Measurements from ENCODE around the gene CDC25B.

CDC25B gene

GRCh38 chr20:3784863-3785239, 11.3 kb upstream of the CDC25B start:
- no peak for TF ChIP-seq FOXP2 (optimal IDR thresholded peaks at IDR 0.05; ENCODE audit: borderline replicate concordance, extremely low read depth, extremely low read length, insufficient read depth)
- TF ChIP-seq, protein P1, sequence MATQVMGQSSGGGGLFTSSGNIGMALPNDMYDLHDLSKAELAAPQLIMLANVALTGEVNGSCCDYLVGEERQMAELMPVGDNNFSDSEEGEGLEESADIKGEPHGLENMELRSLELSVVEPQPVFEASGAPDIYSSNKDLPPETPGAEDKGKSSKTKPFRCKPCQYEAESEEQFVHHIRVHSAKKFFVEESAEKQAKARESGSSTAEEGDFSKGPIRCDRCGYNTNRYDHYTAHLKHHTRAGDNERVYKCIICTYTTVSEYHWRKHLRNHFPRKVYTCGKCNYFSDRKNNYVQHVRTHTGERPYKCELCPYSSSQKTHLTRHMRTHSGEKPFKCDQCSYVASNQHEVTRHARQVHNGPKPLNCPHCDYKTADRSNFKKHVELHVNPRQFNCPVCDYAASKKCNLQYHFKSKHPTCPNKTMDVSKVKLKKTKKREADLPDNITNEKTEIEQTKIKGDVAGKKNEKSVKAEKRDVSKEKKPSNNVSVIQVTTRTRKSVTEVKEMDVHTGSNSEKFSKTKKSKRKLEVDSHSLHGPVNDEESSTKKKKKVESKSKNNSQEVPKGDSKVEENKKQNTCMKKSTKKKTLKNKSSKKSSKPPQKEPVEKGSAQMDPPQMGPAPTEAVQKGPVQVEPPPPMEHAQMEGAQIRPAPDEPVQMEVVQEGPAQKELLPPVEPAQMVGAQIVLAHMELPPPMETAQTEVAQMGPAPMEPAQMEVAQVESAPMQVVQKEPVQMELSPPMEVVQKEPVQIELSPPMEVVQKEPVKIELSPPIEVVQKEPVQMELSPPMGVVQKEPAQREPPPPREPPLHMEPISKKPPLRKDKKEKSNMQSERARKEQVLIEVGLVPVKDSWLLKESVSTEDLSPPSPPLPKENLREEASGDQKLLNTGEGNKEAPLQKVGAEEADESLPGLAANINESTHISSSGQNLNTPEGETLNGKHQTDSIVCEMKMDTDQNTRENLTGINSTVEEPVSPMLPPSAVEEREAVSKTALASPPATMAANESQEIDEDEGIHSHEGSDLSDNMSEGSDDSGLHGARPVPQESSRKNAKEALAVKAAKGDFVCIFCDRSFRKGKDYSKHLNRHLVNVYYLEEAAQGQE (IDR thresholded peaks at IDR 0.05; ENCODE audit: insufficient read depth in 1 of 2, low read depth in 2 of 2, low read length in 2 of 2), result no peak
- no peak; the same call in 1 of the 2 replicates for TF ChIP-seq POLR2AphosphoS5 (IDR thresholded peaks at IDR 0.05; ENCODE audit: low read depth, low read length)

DNA sequence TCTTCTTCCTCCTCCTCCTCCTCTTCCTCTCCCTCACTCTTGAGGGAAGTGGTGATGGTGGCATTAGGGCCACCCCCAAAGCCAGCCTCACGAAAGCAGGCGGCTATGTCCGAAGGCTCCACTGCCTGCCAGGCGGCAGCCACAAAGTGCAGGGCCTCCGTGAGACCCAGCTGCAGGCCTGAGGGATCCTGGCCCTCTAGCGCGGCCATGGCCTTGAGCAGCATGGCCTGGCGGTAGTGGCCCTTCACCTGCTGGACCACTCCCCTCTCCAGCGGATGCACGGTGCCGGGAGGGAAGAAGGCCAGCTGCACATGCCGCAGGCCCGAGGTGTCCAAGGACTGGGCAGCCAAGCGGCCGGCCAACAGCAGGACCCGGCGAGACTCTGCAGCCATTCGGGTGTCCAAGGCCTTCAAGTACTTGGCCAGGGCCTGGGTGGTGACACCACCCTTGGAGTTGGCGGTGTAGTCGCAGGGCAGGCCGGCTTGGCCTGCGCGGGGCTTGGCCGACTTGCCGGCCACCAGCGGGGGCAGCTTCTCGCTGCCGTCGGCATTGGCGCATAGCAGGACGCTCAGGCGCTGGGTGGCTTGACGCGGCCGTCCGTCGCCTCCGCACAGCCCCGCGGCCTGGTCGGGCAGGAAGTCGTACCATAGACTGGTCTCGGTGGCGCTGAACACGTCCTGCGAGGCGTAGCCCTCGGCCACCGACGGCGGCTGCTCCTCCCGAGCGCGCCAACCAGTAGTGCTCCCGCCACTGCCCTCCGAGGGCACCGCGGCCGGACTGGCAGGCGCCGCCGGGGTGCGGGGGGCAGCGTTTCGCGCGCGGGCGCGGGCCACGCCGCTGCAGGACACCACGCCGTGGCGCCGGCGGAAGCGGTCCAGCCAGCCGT, 10.6 kb upstream of the CDC25B start:
- TF ChIP-seq, protein P1 (IDR thresholded peaks at IDR 0.05; ENCODE audit: insufficient read depth in 1 of 2, low read depth in 2 of 2, low read length in 2 of 2), result no peak
- TF ChIP-seq POLR2AphosphoS5 (IDR thresholded peaks at IDR 0.05; ENCODE audit: low read depth, low read length) (0 out of 2 replicates have a peak, but pooled peaks have one; percentile 3), TAF1 (IDR thresholded peaks at IDR 0.05; ENCODE audit: borderline replicate concordance, insufficient read depth, low read length) (no peak), SIN3A (IDR thresholded peaks at IDR 0.05; ENCODE audit: borderline replicate concordance, insufficient read depth, low read length) (no peak)

DNA sequence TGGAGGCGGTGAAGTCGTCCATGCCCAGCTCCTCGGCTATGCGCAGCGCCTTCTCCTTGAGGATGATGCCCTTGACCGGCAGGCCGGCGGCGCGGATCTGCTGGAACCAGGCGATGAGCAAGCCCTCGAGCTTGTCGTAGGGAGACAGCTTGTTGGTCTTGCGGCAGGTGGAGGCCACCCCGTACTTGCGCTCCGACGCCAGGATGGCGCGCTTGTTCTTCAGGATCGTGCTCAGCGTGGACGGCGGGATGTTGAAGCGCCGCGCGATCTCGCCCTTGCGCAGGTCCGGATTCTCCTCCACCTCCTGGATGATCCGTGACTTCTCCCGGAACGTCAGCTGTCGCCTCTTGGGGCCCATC, 10.0 kb upstream of the CDC25B start:
- TF ChIP-seq FOXP2 (optimal IDR thresholded peaks at IDR 0.05; ENCODE audit: borderline replicate concordance, extremely low read depth, extremely low read length, insufficient read depth), result peak; percentile 24
- TF ChIP-seq TAF1 (IDR thresholded peaks at IDR 0.05; ENCODE audit: borderline replicate concordance, insufficient read depth, low read length), result no peak

GRCh38 chr20:3786665-3787323, 9.3 kb upstream of the CDC25B start, which contains the start of gene CENPB:
TSS of gene CENPB (minus strand) at chr20:3786740. CDS start at chr20:3786483, 257 bp downstream.
- peak; percentile 86 for TF ChIP-seq FOXP2 (optimal IDR thresholded peaks at IDR 0.05; ENCODE audit: borderline replicate concordance, extremely low read depth, extremely low read length, insufficient read depth)
- TF ChIP-seq POLR2AphosphoS5 (IDR thresholded peaks at IDR 0.05; ENCODE audit: low read depth, low read length), result no peak
- 0 out of 2 replicates have a peak, but pooled peaks have one; percentile 28 for TF ChIP-seq SIN3A (IDR thresholded peaks at IDR 0.05; ENCODE audit: borderline replicate concordance, insufficient read depth, low read length)
- TF ChIP-seq TAF1 (IDR thresholded peaks at IDR 0.05; ENCODE audit: borderline replicate concordance, insufficient read depth, low read length), result no peak
- TF ChIP-seq, protein P1 (IDR thresholded peaks at IDR 0.05; ENCODE audit: insufficient read depth in 1 of 2, low read depth in 2 of 2, low read length in 2 of 2), result peak; percentile 73 to 89

DNA sequence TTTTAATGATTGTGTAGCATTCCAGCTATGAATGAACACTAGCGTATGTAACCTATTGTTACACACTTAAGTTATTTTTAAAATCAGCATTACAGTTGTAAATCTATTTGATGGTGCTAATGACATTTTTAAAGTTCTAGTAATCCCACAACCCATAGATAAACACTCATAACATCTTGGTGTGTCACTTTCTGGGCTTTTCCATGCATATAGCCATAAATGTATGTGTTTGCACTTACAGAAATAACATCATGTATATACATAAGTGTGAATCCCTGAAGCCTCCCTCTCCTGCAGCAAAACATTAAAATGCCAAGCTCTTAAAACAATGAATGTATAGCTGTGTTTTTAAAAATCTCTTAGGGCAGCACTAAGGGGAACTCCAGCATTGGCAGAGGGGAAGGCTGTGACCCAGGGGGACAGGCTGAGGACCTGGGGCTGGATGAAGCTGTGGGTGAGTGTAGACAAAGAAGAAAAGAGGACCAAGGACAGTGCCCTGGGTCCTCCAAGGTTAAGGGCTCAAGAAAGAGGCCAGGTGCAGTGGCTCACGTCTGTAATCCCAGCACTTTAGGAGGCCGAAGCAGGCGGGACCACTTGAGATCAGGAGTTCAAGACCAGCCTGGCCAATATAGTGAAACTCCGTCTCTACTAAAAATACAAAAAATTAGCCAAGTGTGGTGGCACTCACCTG, 8.6 kb upstream of the CDC25B start:
- TF ChIP-seq FOXP2 (optimal IDR thresholded peaks at IDR 0.05; ENCODE audit: borderline replicate concordance, extremely low read depth, extremely low read length, insufficient read depth), result no peak
- TF ChIP-seq TAF1 (IDR thresholded peaks at IDR 0.05; ENCODE audit: borderline replicate concordance, insufficient read depth, low read length), result no peak
- no peak for TF ChIP-seq SIN3A (IDR thresholded peaks at IDR 0.05; ENCODE audit: borderline replicate concordance, insufficient read depth, low read length)
- TF ChIP-seq, protein P1 (IDR thresholded peaks at IDR 0.05; ENCODE audit: insufficient read depth in 1 of 2, low read depth in 2 of 2, low read length in 2 of 2), result peak in 1 of 2 experiments; percentile 74; a peak in 2 of 4 replicates
- TF ChIP-seq POLR2AphosphoS5 (IDR thresholded peaks at IDR 0.05; ENCODE audit: low read depth, low read length), result no peak
